Neural crest cell (in vitro differentiated cells): ENCODE measurements around the gene NCOA3. TPM values are rescaled to one million over a fixed set of nuclear protein-coding genes. Genes with fewer than 3 reads are reported as not detected.

Source experiments
- DNase-seq: peaks from one replicate; pipeline ENCODE4 v3.0.0; 2021; ENCODE audit warnings: low read depth, mixed read lengths, low spot score
- H3K27ac Mint-ChIP-seq: one replicate; pipeline ENCODE4 v1.8.0; 2021; ENCODE audit warnings: mild to moderate bottlenecking, mixed read lengths; ENCODE audit not compliant: unreplicated experiment
- H3K27me3 Mint-ChIP-seq: 2 replicates; pipeline ENCODE4 v1.8.0; 2021; ENCODE audit warnings: low read depth, mild to moderate bottlenecking, mixed read lengths
- H3K36me3 Mint-ChIP-seq: 2 replicates; pipeline ENCODE4 v1.8.0; 2021; ENCODE audit warnings: low read depth, mild to moderate bottlenecking, mixed read lengths
- H3K4me1 Mint-ChIP-seq: 2 replicates; pipeline ENCODE4 v1.8.0; 2021; ENCODE audit warnings: mixed read lengths
- H3K4me3 Mint-ChIP-seq: one replicate; pipeline ENCODE4 v1.8.0; 2021; ENCODE audit warnings: mild to moderate bottlenecking, mixed read lengths
- H3K9me3 Mint-ChIP-seq: 2 replicates; pipeline ENCODE4 v1.8.0; 2021; ENCODE audit warnings: mixed read lengths
- total RNA-seq: library from RNA; stranded (reverse); gene quantifications from 2 replicates; pipeline ENCODE4 v1.2.1, GENCODE V29; 2021
- TF ChIP-seq, protein P1 (sequence below): fragments of 200-600 bp; sonication (generic); conservative IDR thresholded peaks from 2 replicates; pipeline ENCODE4 v1.5.0; 2021; ENCODE audit warnings: antibody characterized with exemption, mild to moderate bottlenecking

NCOA3 gene
- total RNA-seq, 1 donor from 2014 or later, result 25.7 TPM

GRCh38 chr20:47568019-47568418, 66.3 kb downstream of the NCOA3 start:
- H3K27ac Mint-ChIP-seq, result no peak overlapping the region
- H3K27me3 Mint-ChIP-seq, result no peaks in the 10 kb centered on the region
- DNase-seq, result no peak
- H3K4me1 Mint-ChIP-seq, result peaks cover 22% of the 10 kb centered on the region
- TF ChIP-seq, protein P1, sequence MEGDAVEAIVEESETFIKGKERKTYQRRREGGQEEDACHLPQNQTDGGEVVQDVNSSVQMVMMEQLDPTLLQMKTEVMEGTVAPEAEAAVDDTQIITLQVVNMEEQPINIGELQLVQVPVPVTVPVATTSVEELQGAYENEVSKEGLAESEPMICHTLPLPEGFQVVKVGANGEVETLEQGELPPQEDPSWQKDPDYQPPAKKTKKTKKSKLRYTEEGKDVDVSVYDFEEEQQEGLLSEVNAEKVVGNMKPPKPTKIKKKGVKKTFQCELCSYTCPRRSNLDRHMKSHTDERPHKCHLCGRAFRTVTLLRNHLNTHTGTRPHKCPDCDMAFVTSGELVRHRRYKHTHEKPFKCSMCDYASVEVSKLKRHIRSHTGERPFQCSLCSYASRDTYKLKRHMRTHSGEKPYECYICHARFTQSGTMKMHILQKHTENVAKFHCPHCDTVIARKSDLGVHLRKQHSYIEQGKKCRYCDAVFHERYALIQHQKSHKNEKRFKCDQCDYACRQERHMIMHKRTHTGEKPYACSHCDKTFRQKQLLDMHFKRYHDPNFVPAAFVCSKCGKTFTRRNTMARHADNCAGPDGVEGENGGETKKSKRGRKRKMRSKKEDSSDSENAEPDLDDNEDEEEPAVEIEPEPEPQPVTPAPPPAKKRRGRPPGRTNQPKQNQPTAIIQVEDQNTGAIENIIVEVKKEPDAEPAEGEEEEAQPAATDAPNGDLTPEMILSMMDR, result no peak
- H3K36me3 Mint-ChIP-seq, result peaks cover 16% of the 10 kb centered on the region
- H3K4me3 Mint-ChIP-seq, result no peak overlapping the region
- peaks cover 3% of the 10 kb centered on the region for H3K9me3 Mint-ChIP-seq

- H3K36me3 Mint-ChIP-seq, result peaks cover 16% of the 10 kb centered on the region
- H3K4me3 Mint-ChIP-seq, result no peak overlapping the region
- no peaks in the 10 kb centered on the region for H3K27me3 Mint-ChIP-seq
- peaks cover 31% of the 10 kb centered on the region for H3K4me1 Mint-ChIP-seq
- TF ChIP-seq, protein P1, result no peak
- no peak for DNase-seq
- H3K27ac Mint-ChIP-seq, result no peak overlapping the region
- peaks cover 3% of the 10 kb centered on the region for H3K9me3 Mint-ChIP-seq
These were observed 67.2 kb downstream of the NCOA3 start for GRCh38 chr20:47568837-47569410.

GRCh38 chr20:47571426-47571825, 69.7 kb downstream of the NCOA3 start:
- Mint-ChIP-seq H3K4me3 (no peak overlapping the region), H3K9me3 (peaks cover 3% of the 10 kb centered on the region), H3K27ac (no peak overlapping the region), H3K36me3 (peaks cover 16% of the 10 kb centered on the region), H3K4me1 (peaks cover 40% of the 10 kb centered on the region), H3K27me3 (no peaks in the 10 kb centered on the region)
- DNase-seq, result no peak
- TF ChIP-seq, protein P1, result no peak

DNA sequence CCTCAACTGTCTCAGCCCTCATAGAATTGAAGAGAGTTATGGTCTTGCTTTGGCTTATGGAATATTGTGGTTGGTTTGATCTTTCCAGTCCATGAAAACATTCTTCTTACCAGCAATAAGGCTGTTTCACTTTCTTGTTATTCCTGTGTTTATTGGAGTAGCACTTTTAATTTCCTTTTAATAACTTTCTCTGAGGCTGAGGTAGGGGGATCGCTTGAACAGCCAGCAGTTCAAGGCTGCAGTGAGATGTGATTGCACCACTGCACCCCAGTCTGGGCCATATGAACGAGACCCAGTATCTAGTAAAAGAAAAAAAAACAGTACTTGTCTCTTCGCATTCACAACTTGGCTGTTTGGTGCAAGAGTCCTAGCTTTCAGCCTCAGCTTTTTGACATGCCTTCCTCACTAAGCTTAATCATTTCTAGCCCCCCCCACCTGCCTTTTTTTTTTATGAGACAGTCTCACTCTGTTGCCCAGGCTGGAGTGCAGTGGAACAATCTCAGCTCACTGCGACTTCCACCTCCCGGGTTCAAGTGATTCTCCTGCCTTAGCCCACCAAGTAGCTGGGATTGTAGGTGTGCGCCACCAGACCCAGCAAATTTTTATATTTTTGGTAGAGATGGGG, 70.5 kb downstream of the NCOA3 start:
- H3K4me1 Mint-ChIP-seq, result peaks cover 48% of the 10 kb centered on the region
- H3K36me3 Mint-ChIP-seq, result peaks cover 16% of the 10 kb centered on the region
- DNase-seq, result no peak
- H3K9me3 Mint-ChIP-seq, result peaks cover 3% of the 10 kb centered on the region
- no peak overlapping the region for H3K4me3 Mint-ChIP-seq
- H3K27ac Mint-ChIP-seq, result no peak overlapping the region
- no peaks in the 10 kb centered on the region for H3K27me3 Mint-ChIP-seq
- TF ChIP-seq, protein P1, result no peak

GRCh38 chr20:47573559-47573958, 71.9 kb downstream of the NCOA3 start:
- DNase-seq, result no peak
- Mint-ChIP-seq H3K4me1 (peaks cover 47% of the 10 kb centered on the region), H3K36me3 (peaks cover 16% of the 10 kb centered on the region), H3K27me3 (no peaks in the 10 kb centered on the region), H3K9me3 (peaks cover 3% of the 10 kb centered on the region), H3K4me3 (no peak overlapping the region), H3K27ac (no peak overlapping the region)
- TF ChIP-seq, protein P1, result no peak
